Cerebellar nuclear complex (tissue), 1 donor: ENCODE measurements around the gene ARHGAP26.
"Not testable (repeated sequence)": the region's sequence is repeated elsewhere in the genome, so short reads cannot be mapped to it uniquely, and the experiment has no call there.

Experiments
- DNase-seq, 2 experiments: peaks; one replicate each; lab custom pipeline; 2025; lab: John Stamatoyannopoulos, UW

Gene ARHGAP26

DNA sequence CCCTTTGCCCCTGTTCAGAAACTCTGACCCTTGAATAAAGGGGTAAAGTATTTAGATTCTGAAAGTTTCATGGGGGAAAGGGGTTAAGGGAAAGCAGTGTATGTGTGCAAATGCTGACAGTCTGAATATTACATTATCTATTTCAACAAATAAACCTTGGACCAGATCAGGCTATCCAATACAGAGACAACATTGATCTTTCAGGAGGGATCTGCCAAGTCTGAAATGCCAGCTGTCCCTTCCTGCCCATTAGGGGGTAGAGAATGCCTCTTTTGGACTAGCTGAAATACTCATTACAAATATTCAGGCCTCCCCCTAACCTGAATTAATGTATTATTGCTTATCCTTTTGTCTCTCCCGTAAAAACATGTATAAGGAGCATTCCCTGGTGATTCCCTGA lies 413.8 kb downstream of the ARHGAP26 start:
- no peak for DNase-seq

DNA sequence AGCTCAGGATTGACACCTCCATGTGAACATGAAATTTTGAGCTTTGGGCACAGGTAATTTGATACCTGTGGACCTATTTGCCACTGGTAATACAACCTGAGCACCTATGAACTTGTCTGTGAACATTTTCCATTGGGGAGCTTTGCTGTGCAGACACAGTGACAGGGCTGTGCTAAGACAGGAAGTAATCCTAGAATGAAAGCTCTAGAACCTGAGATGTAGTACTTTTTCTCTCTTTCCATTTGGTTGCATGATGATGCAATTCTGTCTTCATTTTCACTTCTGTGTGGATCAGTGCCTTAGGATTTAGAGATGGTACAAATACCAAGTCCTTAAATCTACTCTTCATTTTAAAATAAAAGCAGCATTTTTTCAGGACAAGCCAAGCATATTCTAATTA lies 416.4 kb downstream of the ARHGAP26 start:
- DNase-seq: no peak

DNA sequence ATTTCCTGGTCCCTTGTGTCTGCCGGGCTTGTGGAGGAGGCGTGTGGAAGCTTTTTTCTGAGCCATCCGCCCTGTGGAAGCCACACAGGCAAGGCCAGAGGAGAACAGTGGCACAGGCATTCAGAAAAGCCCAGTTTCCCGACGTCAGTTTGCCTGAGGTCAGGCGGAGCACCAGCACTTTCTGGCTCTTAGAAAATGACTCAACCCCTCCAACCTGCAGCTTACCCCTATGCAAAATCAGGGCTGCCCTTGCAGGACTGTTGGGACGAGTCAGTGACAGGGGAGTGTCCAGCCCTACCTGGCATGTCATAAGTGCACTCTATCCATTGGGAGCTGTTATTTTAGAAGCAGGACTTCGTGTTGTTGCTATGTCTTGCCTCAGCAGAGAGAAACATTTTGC lies 417.3 kb downstream of the ARHGAP26 start:
- no peak for DNase-seq

DNA sequence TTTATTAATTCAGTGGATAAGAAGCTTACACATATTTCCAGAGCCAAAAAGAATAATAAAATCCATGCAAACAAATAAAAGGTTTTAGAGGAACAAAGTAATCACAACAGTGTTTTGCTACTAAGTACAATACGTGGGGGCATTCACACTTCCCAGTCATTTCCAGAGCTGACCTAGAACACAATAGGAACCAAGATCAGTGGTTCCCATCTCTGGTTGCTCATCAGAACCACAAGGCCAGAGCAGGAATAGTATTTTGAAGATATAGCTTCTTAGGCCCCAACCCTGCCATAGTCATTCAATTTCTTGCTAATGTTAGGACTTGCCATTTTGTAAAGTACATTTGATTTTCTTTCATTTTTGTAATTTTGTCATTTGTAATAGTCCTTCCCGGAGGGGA lies 417.9 kb downstream of the ARHGAP26 start:
- DNase-seq: no peak

DNA sequence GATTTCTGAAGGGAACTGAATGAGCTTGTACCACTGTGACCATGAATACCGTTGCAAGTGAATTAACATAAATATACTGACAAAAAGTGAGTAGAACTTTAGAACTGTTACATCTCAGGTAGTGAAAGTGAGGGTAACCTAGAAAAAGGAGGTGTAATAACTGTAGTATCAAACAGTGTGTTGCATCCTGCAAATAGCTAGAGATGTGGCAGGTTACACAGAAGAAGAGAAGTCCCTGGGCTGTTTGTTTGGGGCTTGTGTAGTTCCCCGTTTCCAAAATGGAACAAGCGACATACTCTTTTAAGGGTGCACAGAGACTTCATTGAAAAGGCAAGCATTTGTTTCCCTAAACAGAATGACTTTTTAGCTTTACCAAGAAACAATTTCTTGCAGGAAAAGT lies 418.5 kb downstream of the ARHGAP26 start:
- DNase-seq: no peak

DNA sequence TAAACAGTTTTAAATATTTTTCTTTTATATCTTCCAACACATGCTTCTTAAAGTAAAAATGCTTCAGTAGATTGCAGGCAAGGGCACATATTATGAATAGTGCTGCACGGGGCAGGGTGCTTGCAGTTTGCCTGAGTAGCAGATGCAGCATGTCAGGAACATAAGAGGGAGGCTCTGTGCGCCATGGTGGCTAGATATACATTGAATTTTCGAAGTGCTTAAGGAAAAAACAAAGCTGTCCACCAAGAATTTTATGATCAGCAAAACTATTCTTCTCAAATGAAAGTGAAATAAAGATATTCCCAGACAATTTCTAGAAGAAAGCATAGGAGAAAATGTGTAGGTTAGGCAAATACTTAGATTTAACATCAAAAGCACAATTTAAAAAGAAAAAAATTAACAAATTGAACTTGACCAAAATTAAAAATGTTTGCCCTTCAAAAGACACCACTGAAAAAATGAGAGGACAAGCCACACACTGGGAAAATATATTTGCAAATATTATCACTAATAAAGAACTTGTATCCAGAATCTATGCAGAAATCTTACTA lies 420.2 kb downstream of the ARHGAP26 start:
- no peak for DNase-seq

DNA sequence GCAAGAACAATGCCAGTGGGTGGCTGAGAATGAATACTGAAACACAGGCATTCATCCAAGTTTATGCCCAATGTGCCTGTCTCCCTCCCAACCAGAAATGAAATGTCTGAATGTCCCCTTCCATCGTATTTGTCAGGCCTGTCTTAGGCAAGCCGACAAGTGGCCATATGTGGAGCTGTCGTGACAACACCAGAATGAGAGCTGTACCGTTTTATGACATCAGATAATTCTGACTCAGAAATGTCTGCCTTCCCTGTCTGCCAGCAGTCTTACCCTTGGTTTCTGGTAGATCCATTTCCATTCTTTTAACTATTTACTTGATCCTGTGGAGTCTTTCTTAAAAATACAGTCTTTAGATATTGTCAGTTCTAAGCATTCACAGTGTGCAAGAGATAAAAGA lies 421.5 kb downstream of the ARHGAP26 start:
- no peak for DNase-seq

DNA sequence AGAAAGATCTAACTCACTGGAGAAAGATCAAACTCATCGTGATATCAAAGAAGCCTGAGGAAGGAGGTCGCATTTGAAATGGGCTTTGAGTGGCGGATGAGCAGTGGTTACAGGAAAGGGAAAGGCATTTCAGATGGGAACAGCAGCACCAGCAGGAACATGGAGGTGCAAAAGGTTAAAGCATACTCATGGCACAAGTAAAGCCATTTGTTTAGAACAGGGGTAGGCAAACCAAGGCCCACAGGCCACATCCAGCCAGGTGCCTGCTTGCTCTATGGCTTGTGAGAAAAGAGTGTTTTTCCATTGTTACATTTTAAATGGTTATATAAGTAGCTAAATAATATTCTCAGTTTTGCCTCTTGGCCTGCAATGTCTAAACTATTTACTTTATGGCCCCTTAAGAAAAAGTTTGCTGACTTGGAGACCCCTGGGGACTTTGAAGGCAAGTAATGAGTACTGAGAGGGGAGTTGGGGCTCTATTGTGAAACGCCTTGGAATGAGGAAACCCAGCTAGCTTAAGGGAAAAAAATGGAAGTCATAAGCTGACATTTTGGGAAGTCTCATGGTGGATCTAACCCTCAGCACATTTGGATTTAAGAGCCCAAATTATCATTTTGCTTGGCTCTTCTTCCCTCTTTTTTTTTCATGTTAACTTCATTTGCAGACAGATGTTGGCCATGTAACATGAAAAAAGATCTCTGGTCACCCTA lies 422.2 kb downstream of the ARHGAP26 start:
- no peak for DNase-seq

DNA sequence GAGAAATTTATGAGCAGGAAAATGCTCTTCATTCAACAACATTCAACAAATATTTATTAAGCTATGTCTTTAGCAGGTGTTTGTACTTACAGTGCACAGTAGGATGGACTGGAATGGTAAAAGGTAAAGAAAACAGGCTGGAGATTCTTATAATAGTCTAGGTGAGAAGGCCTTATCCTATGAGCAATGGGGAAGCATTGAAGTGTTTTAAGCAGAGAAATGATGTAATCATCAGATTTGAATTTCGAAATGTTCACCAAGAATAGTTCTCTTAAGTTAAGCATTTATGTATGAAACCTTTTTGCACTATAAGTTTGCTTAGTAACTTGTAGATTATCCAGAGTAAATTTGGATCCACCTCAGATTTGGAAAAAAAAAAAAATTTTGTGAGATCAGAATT lies 424.0 kb downstream of the ARHGAP26 start:
- DNase-seq: no peak

DNA sequence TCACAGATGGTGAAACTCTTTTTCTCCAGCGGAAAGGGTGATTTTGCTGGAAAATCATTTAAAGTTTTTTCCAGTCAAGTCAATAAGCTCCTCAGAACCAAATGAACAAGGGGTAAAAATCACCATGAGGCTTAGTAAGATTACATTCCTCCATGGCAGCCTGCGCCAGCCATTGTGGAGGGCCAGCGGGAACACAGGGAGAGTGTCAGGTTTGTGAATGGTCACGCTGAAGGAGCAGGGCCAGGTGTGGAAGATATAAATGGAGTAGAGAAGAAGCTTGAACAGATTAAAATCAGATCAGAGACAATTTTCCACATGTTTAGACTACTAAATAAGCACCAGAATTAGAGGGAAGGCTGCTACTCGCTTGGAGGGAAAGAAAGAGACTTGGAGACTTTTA lies 424.5 kb downstream of the ARHGAP26 start:
- DNase-seq: no peak

DNA sequence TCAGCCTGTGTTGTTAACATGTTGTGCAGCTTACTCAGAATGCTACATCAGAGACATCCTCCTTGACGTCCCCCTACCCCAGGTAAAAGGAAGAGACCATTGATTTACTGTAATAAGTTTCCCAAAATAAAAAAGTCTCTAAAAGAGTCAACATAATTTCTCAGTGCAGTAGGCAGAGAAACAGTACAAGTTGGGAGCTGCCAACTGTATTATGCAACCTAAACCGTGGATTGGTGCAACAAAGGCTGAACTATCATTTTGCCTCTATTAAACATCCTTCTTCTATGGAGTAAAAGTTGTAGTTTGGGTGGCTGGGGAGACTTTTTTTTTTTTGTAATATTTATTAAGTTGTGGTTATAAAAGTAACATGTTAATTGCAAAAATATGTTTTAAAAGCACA lies 425.3 kb downstream of the ARHGAP26 start:
- no peak for DNase-seq

DNA sequence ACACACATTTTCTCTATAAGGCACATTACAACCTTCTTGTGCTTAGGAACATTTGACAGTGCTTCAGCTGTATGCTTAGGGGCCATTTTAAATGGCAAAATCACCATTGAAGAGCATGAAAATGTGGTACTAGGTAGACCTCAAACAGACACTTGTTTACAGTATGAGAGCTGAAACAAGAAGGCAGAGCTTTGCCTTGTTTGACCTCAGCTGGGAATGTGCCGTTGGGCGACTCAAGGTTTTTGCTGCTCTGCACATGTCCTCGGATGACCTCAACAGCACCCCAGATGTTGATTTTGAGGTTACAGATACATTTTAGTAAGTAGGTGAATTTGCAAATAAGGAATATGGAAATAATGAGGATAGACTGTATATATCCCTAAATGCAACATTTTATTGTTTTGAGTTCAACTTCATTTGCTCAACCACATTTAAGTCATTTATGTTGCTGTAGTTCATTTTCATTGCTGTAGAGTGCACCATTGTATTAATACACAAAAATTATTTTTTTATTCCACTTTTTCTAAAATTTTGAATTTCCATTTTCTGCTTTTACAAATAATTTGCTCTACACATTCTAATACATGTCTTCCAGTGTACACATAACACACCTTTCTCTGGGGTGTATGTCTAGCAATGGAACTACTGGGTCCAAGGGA lies 426.6 kb downstream of the ARHGAP26 start:
- DNase-seq: no peak

DNA sequence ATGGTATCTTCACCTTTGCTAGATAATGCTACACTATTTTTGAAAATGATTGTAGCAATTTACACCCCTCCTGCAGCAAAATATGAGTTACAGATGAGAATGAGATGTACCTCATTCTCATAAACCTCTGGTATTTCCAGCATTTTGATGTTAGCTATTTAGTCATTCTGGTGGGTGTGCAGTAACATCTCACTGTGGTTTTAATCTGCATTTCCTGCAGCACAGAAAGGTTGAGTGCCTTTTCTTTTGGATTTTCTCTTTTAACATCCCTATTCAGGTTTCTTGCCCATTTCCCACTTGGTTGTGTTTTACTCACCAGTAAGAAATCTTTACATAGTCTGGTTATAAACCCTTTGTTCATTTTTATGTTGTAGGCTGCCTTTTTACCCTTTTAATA lies 427.1 kb downstream of the ARHGAP26 start:
- no peak for DNase-seq

DNA sequence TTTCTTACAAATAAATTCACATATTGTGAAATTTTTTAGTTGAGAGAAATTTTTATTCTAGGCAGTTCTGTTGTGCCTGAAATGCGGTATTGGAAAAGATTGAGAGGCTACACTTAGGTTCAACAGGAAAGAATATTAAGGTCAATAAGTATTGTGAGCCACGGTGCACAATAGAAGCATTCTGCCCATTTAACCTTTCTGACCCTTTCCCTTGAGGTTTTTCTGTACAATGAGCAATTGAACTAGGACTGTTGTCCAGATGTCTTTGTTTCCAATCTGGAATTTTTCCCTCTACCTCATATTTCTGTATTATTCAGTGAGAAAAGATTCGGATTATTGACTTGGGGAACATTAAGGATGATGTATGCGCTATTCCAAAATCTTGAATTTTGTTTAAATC lies 428.2 kb downstream of the ARHGAP26 start:
- no peak for DNase-seq

DNA sequence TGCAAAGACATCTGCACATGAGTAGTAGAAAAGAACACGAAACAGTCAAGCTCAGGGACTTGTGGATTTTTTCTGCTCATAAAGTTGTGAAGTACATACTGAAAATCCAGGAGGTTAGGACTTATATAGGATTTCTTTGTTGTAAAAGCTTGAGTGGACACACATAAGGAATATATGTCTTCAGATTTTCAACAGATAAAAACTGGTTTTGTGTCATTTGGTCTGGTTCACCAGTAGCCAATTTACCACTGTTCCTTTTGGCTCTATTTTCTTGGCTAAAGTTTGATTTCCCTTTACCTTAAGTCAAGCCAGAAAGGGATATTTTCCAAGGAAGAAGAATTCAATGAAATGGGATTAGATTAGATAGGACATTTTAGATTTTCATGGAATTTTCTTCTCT lies 429.0 kb downstream of the ARHGAP26 start:
- DNase-seq: no peak

DNA sequence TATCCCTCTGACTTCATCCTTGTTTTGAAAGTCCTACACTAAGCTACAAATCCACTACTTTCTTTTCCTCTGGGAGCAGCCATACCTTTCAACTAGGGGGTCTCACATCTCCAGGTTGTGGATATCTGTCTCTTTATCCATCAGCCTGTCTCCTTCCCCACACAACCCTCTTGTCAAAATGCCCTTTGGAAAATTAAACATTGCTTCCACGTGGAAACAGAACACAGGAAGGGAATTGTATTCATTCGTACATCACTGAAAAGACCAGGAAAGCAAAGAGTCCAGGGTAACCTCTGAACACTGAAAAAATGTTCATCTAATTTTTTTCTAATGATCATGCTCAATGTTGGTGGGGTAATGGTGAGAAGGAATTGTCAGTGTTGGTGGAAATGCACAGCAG lies 429.7 kb downstream of the ARHGAP26 start:
- no peak for DNase-seq

DNA sequence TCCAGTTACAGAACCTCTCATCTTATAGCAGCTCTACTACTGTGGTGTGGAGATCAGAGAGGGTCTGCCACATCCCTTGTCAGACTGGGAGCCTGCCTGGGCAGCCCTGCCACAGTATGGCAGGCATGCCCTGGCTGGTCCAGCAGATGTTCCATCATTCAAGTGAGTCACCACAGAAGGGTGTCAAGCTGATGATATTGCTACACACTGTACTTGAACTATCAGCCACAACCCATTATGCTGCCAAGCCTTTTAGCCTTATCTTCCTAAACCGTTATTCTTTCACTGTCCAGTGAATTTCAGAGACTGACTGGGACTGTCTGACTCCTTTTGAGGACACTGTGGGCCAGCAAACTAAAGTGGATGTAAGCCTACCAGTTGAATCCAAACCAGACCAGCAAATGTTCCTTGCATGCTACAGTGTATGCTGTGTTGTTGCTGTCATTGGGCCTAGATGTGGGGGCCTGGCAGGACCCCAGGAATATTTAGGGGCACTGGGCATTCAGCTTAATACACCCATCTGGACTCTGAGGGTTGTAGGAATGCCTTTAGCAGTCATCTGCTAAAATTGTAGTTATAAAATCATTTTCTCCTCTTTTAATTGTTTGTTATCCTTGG lies 430.7 kb downstream of the ARHGAP26 start:
- no peak for DNase-seq

DNA sequence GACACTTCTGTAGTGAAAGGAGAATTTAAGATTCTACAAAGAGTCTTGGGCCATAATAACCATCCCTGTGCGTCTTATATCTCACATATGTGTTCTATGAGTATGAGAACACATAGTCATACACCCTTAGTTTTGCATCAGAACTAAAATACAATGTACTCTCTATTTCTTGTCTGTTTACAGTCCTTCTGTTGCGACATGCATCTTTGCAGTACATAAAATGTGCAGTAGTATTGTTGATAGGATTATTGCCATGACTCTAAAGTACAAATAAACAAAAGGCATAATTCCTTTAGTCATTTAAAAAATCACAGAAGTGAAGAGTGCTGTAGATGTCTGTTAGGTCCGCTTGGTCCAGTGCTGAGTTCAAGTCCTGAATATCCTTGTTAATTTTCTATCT lies 431.4 kb downstream of the ARHGAP26 start:
- no peak for DNase-seq

DNA sequence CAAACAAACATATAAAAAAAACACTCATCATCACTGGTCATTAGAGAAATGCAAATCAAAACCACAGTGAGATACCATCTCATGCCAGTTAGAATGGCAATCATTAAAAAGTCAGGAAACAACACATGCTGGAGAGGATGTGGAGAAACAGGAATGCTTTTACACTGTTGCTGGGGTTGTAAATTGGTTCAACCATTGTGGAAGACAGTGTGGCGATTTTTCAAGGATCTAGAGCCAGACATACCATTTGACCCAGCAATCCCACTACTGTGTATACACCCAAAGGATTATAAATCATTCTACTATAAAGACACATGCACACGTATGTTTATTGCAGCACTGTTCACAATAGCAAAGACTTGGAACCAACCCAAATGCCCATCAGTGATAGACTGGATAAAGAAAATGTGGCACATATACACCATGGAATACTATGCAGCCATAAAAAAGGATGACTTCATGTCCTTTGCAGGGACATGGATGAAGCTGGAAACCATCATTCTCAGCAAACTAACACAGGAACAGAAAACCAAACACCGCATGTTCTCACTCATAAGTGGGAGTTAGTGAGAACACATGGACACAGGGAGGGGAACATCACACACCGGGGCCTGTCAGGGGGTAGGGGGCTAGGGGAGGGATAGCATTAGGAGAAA lies 433.3 kb downstream of the ARHGAP26 start:
- DNase-seq: not testable (repeated sequence)

DNA sequence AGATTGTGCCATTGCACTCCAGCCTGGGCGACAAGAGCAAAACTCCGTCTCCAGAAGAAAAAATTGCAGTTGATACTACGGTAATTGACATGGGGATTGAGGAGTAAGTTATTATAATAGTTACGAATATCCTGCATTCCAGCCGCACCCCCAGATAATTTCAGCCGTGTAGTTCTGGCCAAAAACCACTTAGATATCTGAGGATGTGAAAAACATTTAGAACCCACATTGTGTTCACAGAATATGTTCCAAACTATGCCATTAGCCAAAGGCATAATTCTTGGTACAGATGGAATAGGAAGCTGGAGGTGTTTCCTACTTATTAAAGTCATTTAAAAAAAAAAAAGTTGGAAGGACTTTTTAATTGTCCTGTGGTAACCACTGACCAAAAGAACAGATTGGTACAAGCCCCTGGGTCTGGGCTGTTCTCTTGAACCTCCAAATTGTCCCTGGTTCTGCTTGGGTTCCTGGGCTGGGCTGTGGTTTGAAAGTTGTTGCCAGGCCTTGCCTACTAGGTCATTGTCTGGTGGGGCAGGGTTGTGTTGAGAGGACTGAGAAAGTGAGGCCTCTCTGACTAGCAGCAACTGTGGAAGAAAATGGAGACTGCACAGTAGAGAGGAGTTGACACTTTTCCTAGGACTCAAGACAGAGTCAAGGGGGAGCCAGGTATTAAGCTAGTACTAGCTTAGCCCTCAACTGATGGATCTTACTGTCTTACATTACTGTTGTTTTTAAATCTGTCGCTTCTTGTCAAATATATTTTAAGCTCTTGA lies 434.5 kb downstream of the ARHGAP26 start:
- no peak for DNase-seq

DNA sequence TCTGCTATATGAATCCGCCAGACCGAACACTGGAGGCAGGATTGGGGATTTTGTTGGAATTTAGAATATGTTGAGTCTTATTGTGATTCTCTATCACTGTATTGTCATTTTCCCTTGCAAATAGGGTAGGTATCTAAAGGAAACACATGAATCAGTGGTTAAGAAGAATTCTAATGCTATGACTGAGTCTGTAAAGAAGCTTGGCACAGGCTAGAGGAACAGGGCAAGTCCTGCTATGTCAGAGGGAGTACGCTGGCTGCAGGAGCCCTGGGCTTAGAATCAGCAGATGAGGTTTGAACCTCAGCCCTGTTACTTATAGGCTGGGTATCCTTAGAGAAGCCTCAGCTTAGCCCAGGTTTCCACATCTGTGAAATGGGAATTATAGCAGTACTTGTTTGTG lies 435.2 kb downstream of the ARHGAP26 start:
- DNase-seq: no peak

DNA sequence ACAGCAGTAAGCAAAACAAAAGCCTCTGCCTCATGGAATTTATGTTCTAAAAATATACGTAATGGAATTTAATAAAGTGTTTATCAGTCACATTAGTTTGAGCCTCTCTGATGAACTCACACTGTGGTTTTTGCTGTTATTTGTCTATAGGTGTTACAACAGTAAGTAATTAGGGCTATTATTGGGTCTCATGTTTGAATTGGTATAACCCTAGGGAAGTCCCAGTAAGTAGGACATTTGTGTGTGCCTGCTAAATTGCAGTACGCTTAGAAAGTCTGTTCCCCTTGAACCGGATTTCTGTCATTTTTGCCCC lies 435.7 kb downstream of the ARHGAP26 start:
- no peak for DNase-seq
